SK-N-SH (cell line): ENCODE data around the gene DNAAF9. TPM values are rescaled to one million over a fixed set of nuclear protein-coding genes. Genes with fewer than 3 reads are reported as not detected.

Experiments used
- CTCF ChIA-PET: fragments of 300-600, 350-600 bp; formaldehyde crosslinking; extraction: SDS; loops from one replicate; lab custom pipeline; 2021; lab: Yijun Ruan, JAX
- POLR2A ChIA-PET: fragments of 350-600 bp; sonication (Branson Sonifier 250); formaldehyde crosslinking; extraction: SDS; loops from one replicate; lab custom pipeline; 2020; ENCODE audit warnings: antibody characterized with exemption, inconsistent platforms; lab: Yijun Ruan, JAX
- DNase-seq: peaks from one replicate; pipeline ENCODE4 v3.0.0; 2012
- H2AFZ ChIP-seq: fragments of 200-600 bp; sonication (generic); 2 replicates; pipeline ENCODE4 v1.8.1; 2016; ENCODE audit warnings: antibody characterized with exemption, mild to moderate bottlenecking, low read depth
- H3F3A ChIP-seq: fragments of 200-600 bp; sonication (generic); replicated peaks from 2 replicates; pipeline ENCODE3; 2016; ENCODE audit warnings: antibody characterized with exemption, mild to moderate bottlenecking; ENCODE audit not compliant: insufficient read depth
- H3K27ac ChIP-seq, 2 experiments: fragments of 200-500 bp in 1 of 2; fragments of 200-600 bp in 1 of 2; sonication (Bioruptor generic) in 1 of 2; sonication (generic), shearing (Covaris generic) in 1 of 2; 2 replicates each; pipeline versions ENCODE4 v1.5.1 to v1.6.1; 2014 to 2016; ENCODE audit warnings: low read depth in 2 of 2, inconsistent platforms in 1 of 2, low read length in 1 of 2, mild to moderate bottlenecking in 1 of 2, mixed read lengths in 1 of 2
- H3K27me3 ChIP-seq: fragments of 200-600 bp; sonication (generic), shearing (Covaris generic); 2 replicates; pipeline ENCODE4 v1.6.1; 2016; ENCODE audit warnings: mixed run types; ENCODE audit not compliant: insufficient read depth
- H3K36me3 ChIP-seq, 2 experiments: fragments of 200-500 bp in 1 of 2; fragments of 200-600 bp in 1 of 2; sonication (Bioruptor generic) in 1 of 2; sonication (generic) in 1 of 2; replicated peaks in 1 of 2; 2 replicates each; pipeline versions ENCODE3 to v1.5.1; 2014 to 2016; ENCODE audit warnings: low read length in 1 of 2, mild to moderate bottlenecking in 1 of 2; ENCODE audit not compliant: insufficient read depth in 2 of 2, control insufficient read depth in 1 of 2
- H3K4me1 ChIP-seq, 2 experiments: fragments of 200-500 bp in 1 of 2; fragments of 200-600 bp in 1 of 2; sonication (Bioruptor generic) in 1 of 2; sonication (generic), shearing (Covaris generic) in 1 of 2; 2 replicates each; pipeline versions ENCODE4 v1.5.1 to v1.6.1; 2014 to 2016; ENCODE audit warnings: low read depth in 1 of 2, low read length in 1 of 2, mixed run types in 1 of 2; ENCODE audit not compliant: insufficient read depth in 2 of 2, control insufficient read depth in 1 of 2
- H3K4me2 ChIP-seq: fragments of 200-600 bp; sonication (generic), shearing (Covaris generic); 2 replicates; pipeline ENCODE4 v1.6.1; 2017; ENCODE audit warnings: mixed run types
- H3K4me3 ChIP-seq, 2 experiments: fragments of 200-500 bp in 1 of 2; fragments of 200-600 bp in 1 of 2; sonication (Bioruptor generic) in 1 of 2; sonication (generic), shearing (Covaris generic) in 1 of 2; 2 replicates each; pipeline versions ENCODE4 v1.5.1 to v1.8.1; 2014 to 2016; ENCODE audit warnings: low read depth in 2 of 2, inconsistent platforms in 1 of 2, low read length in 1 of 2, mild to moderate bottlenecking in 1 of 2, mixed read lengths in 1 of 2, moderate library complexity in 1 of 2
- H3K79me2 ChIP-seq: fragments of 200-600 bp; sonication (generic); 2 replicates; pipeline ENCODE4 v1.8.1; 2017; ENCODE audit warnings: mild to moderate bottlenecking; ENCODE audit not compliant: insufficient read depth
- H3K9ac ChIP-seq: fragments of 200-600 bp; sonication (generic); 2 replicates; pipeline ENCODE4 v1.6.1; 2017; ENCODE audit warnings: mixed run types
- H3K9me2 ChIP-seq: fragments of 200-600 bp; sonication (generic); 2 replicates; pipeline ENCODE4 v1.6.1; 2017; ENCODE audit warnings: mixed run types
- H3K9me3 ChIP-seq: fragments of 200-600 bp; sonication (generic); 2 replicates; pipeline ENCODE4 v1.6.1; 2017; ENCODE audit warnings: mixed run types, mild to moderate bottlenecking, moderate library complexity
- H4K20me1 ChIP-seq: fragments of 200-600 bp; sonication (generic); 2 replicates; pipeline ENCODE4 v1.6.1; 2017; ENCODE audit warnings: mild to moderate bottlenecking, mixed run types; ENCODE audit not compliant: insufficient read depth
- CHD2 ChIP-seq: fragments of 150-350 bp; IDR thresholded peaks from 2 replicates; pipeline ENCODE4 v1.6.1; 2018; ENCODE audit warnings: low read length; ENCODE audit not compliant: partially characterized antibody
- FOXJ3 ChIP-seq: sonication (generic); formaldehyde crosslinking; IDR thresholded peaks from 2 replicates; pipeline ENCODE4 v1.5.1; 2020; ENCODE audit warnings: mild to moderate bottlenecking, missing genetic modification reagents
- GABPA ChIP-seq: IDR thresholded peaks from 2 replicates; pipeline ENCODE4 v1.4.0; 2012; ENCODE audit warnings: low read depth, mild to moderate bottlenecking
- GATA2 ChIP-seq: sonication (generic); formaldehyde crosslinking; IDR thresholded peaks from 2 replicates; pipeline ENCODE4 v1.5.0; 2020; ENCODE audit warnings: mild to moderate bottlenecking, missing genetic modification reagents
- JUND ChIP-seq: IDR thresholded peaks from 2 replicates; pipeline ENCODE4 v1.4.0; 2012
- MAX ChIP-seq: IDR thresholded peaks from 2 replicates; pipeline ENCODE4 v1.4.0; 2012; ENCODE audit warnings: low read depth
- MEF2A ChIP-seq: IDR thresholded peaks from 2 replicates; pipeline ENCODE4 v1.4.0; 2012; ENCODE audit warnings: low read depth, borderline replicate concordance
- MXI1 ChIP-seq: IDR thresholded peaks from 2 replicates; pipeline ENCODE4 v1.6.1; 2012; ENCODE audit warnings: mild to moderate bottlenecking, low read depth, low read length, improper control_type of control experiment
- NFIC ChIP-seq: IDR thresholded peaks from 2 replicates; pipeline ENCODE4 v1.4.0; 2012; ENCODE audit warnings: borderline replicate concordance
- NRF1 ChIP-seq: IDR thresholded peaks from 2 replicates; pipeline ENCODE4 v1.6.1; 2012; ENCODE audit warnings: low read depth, mild to moderate bottlenecking, low read length
- RAD21 ChIP-seq: IDR thresholded peaks from 2 replicates; pipeline ENCODE4 v1.6.1; 2012; ENCODE audit warnings: mild to moderate bottlenecking, low read length
- RXRA ChIP-seq: IDR thresholded peaks from 2 replicates; pipeline ENCODE4 v1.4.0; 2012; ENCODE audit warnings: low read depth, mild to moderate bottlenecking, borderline replicate concordance
- SIN3A ChIP-seq: IDR thresholded peaks from 2 replicates; pipeline ENCODE4 v1.6.1; 2012; ENCODE audit warnings: low read depth, mild to moderate bottlenecking, low read length, moderate library complexity, borderline replicate concordance
- TCF12 ChIP-seq: IDR thresholded peaks from 2 replicates; pipeline ENCODE4 v1.4.0; 2012
- TEAD4 ChIP-seq: IDR thresholded peaks from 2 replicates; pipeline ENCODE4 v1.4.0; 2012; ENCODE audit warnings: mild to moderate bottlenecking, borderline replicate concordance; ENCODE audit not compliant: insufficient read depth
- USF1 ChIP-seq: IDR thresholded peaks from 2 replicates; pipeline ENCODE4 v1.4.0; 2012; ENCODE audit warnings: low read depth, borderline replicate concordance
- USF2 ChIP-seq: fragments of 150-350 bp; IDR thresholded peaks from 2 replicates; pipeline ENCODE4 v1.6.1; 2017; ENCODE audit warnings: antibody characterized with exemption, low read length, low read depth, borderline replicate concordance
- WGBS: methylation state at CpG from one replicate; pipeline ENCODE4 v1.1.6; 2017; ENCODE audit warnings: low lambda C conversion rate; 5-methylcytosine and 5-hydroxymethylcytosine counted together
- polyA plus RNA-seq, 3 experiments: library from polyadenylated mRNA; depleted of rRNA; stranded (reverse); fragments of >200 nt; gene quantifications; 2 replicates each; pipeline ENCODE4 v1.2.3, GENCODE V29; 2012
- TF ChIP-seq, protein P1 (sequence below): fragments of 150-350 bp; IDR thresholded peaks from 2 replicates; pipeline ENCODE4 v1.6.1; 2016; ENCODE audit warnings: mild to moderate bottlenecking, low read depth, low read length
- TF ChIP-seq, protein P2 (sequence below): IDR thresholded peaks from 2 replicates; pipeline ENCODE4 v1.4.0; 2012; ENCODE audit warnings: low read depth, borderline replicate concordance
- TF ChIP-seq, protein P3 (sequence below): fragments of 200-600 bp; sonication (generic); IDR thresholded peaks from 2 replicates; pipeline ENCODE4 v1.6.1; 2017; ENCODE audit warnings: antibody characterized with exemption, mild to moderate bottlenecking, moderate library complexity

The DNAAF9 gene
- polyA plus RNA-seq, 1 of the 3 experiments (the other 2 are of a cell fraction) = 5.5 TPM

DNA sequence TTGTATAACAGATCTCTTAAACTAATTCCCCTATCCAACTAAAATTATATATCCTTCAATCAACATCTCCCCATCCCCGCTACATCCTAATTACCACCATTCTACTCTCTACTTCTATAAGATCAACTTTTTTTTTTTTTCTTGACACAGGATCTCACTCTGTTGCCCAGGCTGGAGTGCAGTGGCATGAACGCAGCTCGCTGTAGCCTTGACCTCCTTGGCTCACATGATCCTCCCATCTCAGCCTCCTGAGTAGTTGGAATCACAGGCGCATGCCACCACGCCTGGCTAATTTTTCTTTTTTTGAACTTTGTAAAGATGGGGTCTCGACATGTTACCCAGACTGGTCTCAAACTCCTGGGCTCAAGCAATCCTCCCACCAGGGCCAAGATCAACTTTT lies 5.0 kb downstream of the DNAAF9 start:
- Histone ChIP-seq H4K20me1 (peaks cover 85% of the 10 kb centered on the region), H3K27me3 (no peaks in the 10 kb centered on the region), H3K9me2 (no peaks in the 10 kb centered on the region), H3K4me3 (no peak overlapping the region), H3K9ac (no peak overlapping the region), H3K36me3 (no peaks in the 10 kb centered on the region), H3K4me1 (peaks cover 3 to 11% of the 10 kb centered on the region in 2 experiments; a peak in 2 of 4 replicates), H3F3A (no peaks in the 10 kb centered on the region), H3K9me3 (no peaks in the 10 kb centered on the region), H3K27ac (no peak overlapping the region), H3K4me2 (no peak overlapping the region), H3K79me2 (peaks cover 96% of the 10 kb centered on the region)
- no peak for DNase-seq
- 99% methylated on average over 6 of the region's 6 CpGs for WGBS
- ChIA-PET POLR2A (no interaction called here), CTCF (interaction anchor here (1.4 kb wide), 1 partner anchor 20 kb away, joined by 6 read pairs; no protein-coding TSS in a partner anchor)
- TF ChIP-seq SIN3A (no peak), GATA2 (CRISPR knock-in tag) (no peak), NFIC (no peak), TCF12 (no peak), MAX (no peak), USF2 (no peak), RXRA (no peak), NRF1 (no peak), CHD2 (no peak), GABPA (no peak), RAD21 (no peak), MXI1 (no peak), TEAD4 (no peak), MEF2A (no peak), JUND (no peak), FOXJ3 (CRISPR knock-in tag) (no peak), USF1 (no peak)
- TF ChIP-seq, protein P1, sequence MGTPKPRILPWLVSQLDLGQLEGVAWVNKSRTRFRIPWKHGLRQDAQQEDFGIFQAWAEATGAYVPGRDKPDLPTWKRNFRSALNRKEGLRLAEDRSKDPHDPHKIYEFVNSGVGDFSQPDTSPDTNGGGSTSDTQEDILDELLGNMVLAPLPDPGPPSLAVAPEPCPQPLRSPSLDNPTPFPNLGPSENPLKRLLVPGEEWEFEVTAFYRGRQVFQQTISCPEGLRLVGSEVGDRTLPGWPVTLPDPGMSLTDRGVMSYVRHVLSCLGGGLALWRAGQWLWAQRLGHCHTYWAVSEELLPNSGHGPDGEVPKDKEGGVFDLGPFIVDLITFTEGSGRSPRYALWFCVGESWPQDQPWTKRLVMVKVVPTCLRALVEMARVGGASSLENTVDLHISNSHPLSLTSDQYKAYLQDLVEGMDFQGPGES = no peak
- TF ChIP-seq, protein P2, sequence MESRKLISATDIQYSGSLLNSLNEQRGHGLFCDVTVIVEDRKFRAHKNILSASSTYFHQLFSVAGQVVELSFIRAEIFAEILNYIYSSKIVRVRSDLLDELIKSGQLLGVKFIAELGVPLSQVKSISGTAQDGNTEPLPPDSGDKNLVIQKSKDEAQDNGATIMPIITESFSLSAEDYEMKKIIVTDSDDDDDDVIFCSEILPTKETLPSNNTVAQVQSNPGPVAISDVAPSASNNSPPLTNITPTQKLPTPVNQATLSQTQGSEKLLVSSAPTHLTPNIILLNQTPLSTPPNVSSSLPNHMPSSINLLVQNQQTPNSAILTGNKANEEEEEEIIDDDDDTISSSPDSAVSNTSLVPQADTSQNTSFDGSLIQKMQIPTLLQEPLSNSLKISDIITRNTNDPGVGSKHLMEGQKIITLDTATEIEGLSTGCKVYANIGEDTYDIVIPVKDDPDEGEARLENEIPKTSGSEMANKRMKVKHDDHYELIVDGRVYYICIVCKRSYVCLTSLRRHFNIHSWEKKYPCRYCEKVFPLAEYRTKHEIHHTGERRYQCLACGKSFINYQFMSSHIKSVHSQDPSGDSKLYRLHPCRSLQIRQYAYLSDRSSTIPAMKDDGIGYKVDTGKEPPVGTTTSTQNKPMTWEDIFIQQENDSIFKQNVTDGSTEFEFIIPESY = no peak
- TF ChIP-seq, protein P3, sequence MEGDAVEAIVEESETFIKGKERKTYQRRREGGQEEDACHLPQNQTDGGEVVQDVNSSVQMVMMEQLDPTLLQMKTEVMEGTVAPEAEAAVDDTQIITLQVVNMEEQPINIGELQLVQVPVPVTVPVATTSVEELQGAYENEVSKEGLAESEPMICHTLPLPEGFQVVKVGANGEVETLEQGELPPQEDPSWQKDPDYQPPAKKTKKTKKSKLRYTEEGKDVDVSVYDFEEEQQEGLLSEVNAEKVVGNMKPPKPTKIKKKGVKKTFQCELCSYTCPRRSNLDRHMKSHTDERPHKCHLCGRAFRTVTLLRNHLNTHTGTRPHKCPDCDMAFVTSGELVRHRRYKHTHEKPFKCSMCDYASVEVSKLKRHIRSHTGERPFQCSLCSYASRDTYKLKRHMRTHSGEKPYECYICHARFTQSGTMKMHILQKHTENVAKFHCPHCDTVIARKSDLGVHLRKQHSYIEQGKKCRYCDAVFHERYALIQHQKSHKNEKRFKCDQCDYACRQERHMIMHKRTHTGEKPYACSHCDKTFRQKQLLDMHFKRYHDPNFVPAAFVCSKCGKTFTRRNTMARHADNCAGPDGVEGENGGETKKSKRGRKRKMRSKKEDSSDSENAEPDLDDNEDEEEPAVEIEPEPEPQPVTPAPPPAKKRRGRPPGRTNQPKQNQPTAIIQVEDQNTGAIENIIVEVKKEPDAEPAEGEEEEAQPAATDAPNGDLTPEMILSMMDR = no peak
- TF ChIP-seq, all 33 proteins: peak for 0
- no peak overlapping the region for H2AFZ ChIP-seq
